Liver (tissue), 9 donors: ENCODE data around the gene TFF3. TPM values are rescaled to one million over a fixed set of nuclear protein-coding genes. Genes with fewer than 3 reads are reported as not detected.

ENCODE experiments used
- DNase-seq: peaks from one replicate; pipeline ENCODE4 v3.0.0-alpha.2; 2017; ENCODE audit warnings: low spot score
- H3K27ac ChIP-seq, 2 donors: one replicate each; pipeline ENCODE4 v1.7.0; 2013; ENCODE audit warnings: inconsistent platforms in 2 of 2, low read length in 2 of 2, control low read depth in 1 of 2, low read depth in 1 of 2, mild to moderate bottlenecking in 1 of 2
- H3K27me3 ChIP-seq, 4 donors: one replicate each; pipeline versions ENCODE4 v1.6.1 to v1.7.0; 2013; ENCODE audit warnings: low read length in 3 of 4, inconsistent platforms in 1 of 4, mild to moderate bottlenecking in 1 of 4, moderate library complexity in 1 of 4; ENCODE audit not compliant: control insufficient read depth in 4 of 4, insufficient read depth in 4 of 4
- H3K36me3 ChIP-seq, 4 donors: one replicate each; pipeline versions ENCODE4 v1.6.1 to v1.7.0; 2013; ENCODE audit warnings: low read length in 3 of 4, mild to moderate bottlenecking in 3 of 4, low read depth in 1 of 4, moderate library complexity in 1 of 4; ENCODE audit not compliant: control insufficient read depth in 4 of 4, insufficient read depth in 3 of 4
- H3K4me1 ChIP-seq, 4 donors: one replicate each; pipeline versions ENCODE4 v1.6.1 to v1.7.0; 2013; ENCODE audit warnings: low read length in 3 of 4, mild to moderate bottlenecking in 3 of 4, moderate library complexity in 1 of 4; ENCODE audit not compliant: control insufficient read depth in 4 of 4, insufficient read depth in 4 of 4
- H3K4me3 ChIP-seq, 3 donors: one replicate each; pipeline versions ENCODE4 v1.6.1 to v1.7.0; 2013; ENCODE audit warnings: low read length in 3 of 3, control low read depth in 1 of 3, low read depth in 1 of 3, mild to moderate bottlenecking in 1 of 3
- H3K9ac ChIP-seq, 2 donors: one replicate each; pipeline ENCODE4 v1.7.0; 2013; ENCODE audit warnings: low read length in 2 of 2, mild to moderate bottlenecking in 2 of 2, moderate library complexity in 2 of 2, control low read depth in 1 of 2, low read depth in 1 of 2
- H3K9me3 ChIP-seq, 4 donors: one replicate each; pipeline versions ENCODE4 v1.6.1 to v1.7.0; 2013; ENCODE audit warnings: low read length in 3 of 4; ENCODE audit not compliant: control insufficient read depth in 4 of 4
- CTCF ChIP-seq: fragments of 150-350 bp; IDR thresholded peaks from 2 replicates; pipeline ENCODE4 v1.5.1; 2017; ENCODE audit warnings: improper control_type of control experiment, low read depth, low read length; ENCODE audit not compliant: missing input control
- EGR1 ChIP-seq, 2 donors: IDR thresholded peaks; 2 replicates each; pipeline ENCODE4 v1.6.1; 2016 to 2018; ENCODE audit warnings: antibody characterized with exemption in 2 of 2, low read depth in 2 of 2
- FOXA1 ChIP-seq: IDR thresholded peaks from 2 replicates; pipeline ENCODE4 v1.6.1; 2016; ENCODE audit warnings: antibody characterized with exemption
- FOXA2 ChIP-seq: IDR thresholded peaks from 2 replicates; pipeline ENCODE4 v1.6.1; 2016; ENCODE audit warnings: antibody characterized with exemption
- GABPA ChIP-seq, 2 donors: IDR thresholded peaks in 1 of 2; conservative IDR thresholded peaks in 1 of 2; 2 replicates each; pipeline ENCODE4 v1.6.1; 2016; ENCODE audit warnings: antibody characterized with exemption in 2 of 2, mild to moderate bottlenecking in 1 of 2, moderate library complexity in 1 of 2
- HNF4G ChIP-seq: IDR thresholded peaks from 2 replicates; pipeline ENCODE4 v1.6.1; 2016; ENCODE audit warnings: antibody characterized with exemption
- JUND ChIP-seq, 2 donors: IDR thresholded peaks; 2 replicates each; pipeline ENCODE4 v1.6.1; 2016; ENCODE audit warnings: antibody characterized with exemption in 2 of 2
- NR2F2 ChIP-seq: IDR thresholded peaks from 2 replicates; pipeline ENCODE4 v1.6.1; 2016; ENCODE audit warnings: antibody characterized with exemption
- RAD21 ChIP-seq, 2 donors: IDR thresholded peaks; 2 replicates each; pipeline ENCODE4 v1.6.1; 2016; ENCODE audit warnings: antibody characterized with exemption in 2 of 2, mild to moderate bottlenecking in 2 of 2
- REST ChIP-seq: IDR thresholded peaks from 2 replicates; pipeline ENCODE4 v1.6.1; 2016; ENCODE audit warnings: antibody characterized with exemption, mild to moderate bottlenecking
- RXRA ChIP-seq, 2 donors: IDR thresholded peaks; 2 replicates each; pipeline ENCODE4 v1.6.1; 2017 to 2018; ENCODE audit warnings: antibody characterized with exemption in 2 of 2, mild to moderate bottlenecking in 1 of 2
- SP1 ChIP-seq: IDR thresholded peaks from 2 replicates; pipeline ENCODE4 v1.6.1; 2018; ENCODE audit warnings: antibody characterized with exemption, mild to moderate bottlenecking
- TAF1 ChIP-seq: conservative IDR thresholded peaks from 2 replicates; pipeline ENCODE4 v1.6.1; 2016; ENCODE audit warnings: antibody characterized with exemption, mild to moderate bottlenecking
- YY1 ChIP-seq: IDR thresholded peaks from 2 replicates; pipeline ENCODE4 v1.6.1; 2016; ENCODE audit warnings: antibody characterized with exemption, mild to moderate bottlenecking
- WGBS: extraction: QIAGEN DNeasy Blood & Tissue Kit; methylation state at CpG from one replicate; pipeline ENCODE4 v1.1.7; 2013; 5-methylcytosine and 5-hydroxymethylcytosine counted together
- polyA plus RNA-seq, 2 donors: library from polyadenylated mRNA; stranded (reverse) in 1 of 2; unstranded in 1 of 2; fragments of 200-250 nt in 1 of 2; fragments of >200 nt in 1 of 2; fragmentation: Nextera tagmentation in 1 of 2; extraction: Ambion mirVana in 1 of 2; gene quantifications; one replicate each; pipeline versions ENCODE4 v1.2.1 to v1.2.3, GENCODE V29; 2013 to 2015
- total RNA-seq, 2 donors: library from RNA; depleted of rRNA; stranded (reverse); fragments of >200 nt; gene quantifications; one replicate each; pipeline ENCODE4 v1.2.3, GENCODE V29; 2014
- TF ChIP-seq, protein P1 (sequence below): IDR thresholded peaks from 2 replicates; pipeline ENCODE4 v1.6.1; 2016; ENCODE audit warnings: antibody characterized with exemption
- TF ChIP-seq, protein P2 (sequence below): IDR thresholded peaks from 2 replicates; pipeline ENCODE4 v1.6.1; 2016; ENCODE audit warnings: antibody characterized with exemption
- donor health status: healthy.
- donor health status: healthy.
- donor health status: healthy.
- donor health status: healthy.
- donor health status: healthy.

TFF3 gene
- total and polyA plus RNA-seq, 4 donors = 0.09 to 4.1 (median 1.5) TPM

- Histone ChIP-seq H3K27me3 (no peaks in the 10 kb centered on the region), H3K36me3 (peaks cover 0 to 4% (median 0%) of the 10 kb centered on the region in 4 donors), H3K9me3 (no peaks in the 10 kb centered on the region), H3K27ac (no peak overlapping the region), H3K4me3 (no peak overlapping the region), H3K9ac (no peak overlapping the region), H3K4me1 (no peaks in the 10 kb centered on the region)
- TF ChIP-seq, protein P1, sequence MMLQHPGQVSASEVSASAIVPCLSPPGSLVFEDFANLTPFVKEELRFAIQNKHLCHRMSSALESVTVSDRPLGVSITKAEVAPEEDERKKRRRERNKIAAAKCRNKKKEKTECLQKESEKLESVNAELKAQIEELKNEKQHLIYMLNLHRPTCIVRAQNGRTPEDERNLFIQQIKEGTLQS = no peak
- TF ChIP-seq GABPA (IDR thresholded peaks at IDR 0.05 in 1 of 2, conservative IDR thresholded peaks at IDR 0.05 in 1 of 2) (no peak), REST (no peak), NR2F2 (no peak), HNF4G (no peak), TAF1 (no peak), YY1 (no peak), RXRA (IDR thresholded peaks at IDR 0.05) (no peak), FOXA2 (no peak), EGR1 (IDR thresholded peaks at IDR 0.05; ENCODE audit: low read depth in 2 of 2) (no peak)
- TF ChIP-seq, protein P2, sequence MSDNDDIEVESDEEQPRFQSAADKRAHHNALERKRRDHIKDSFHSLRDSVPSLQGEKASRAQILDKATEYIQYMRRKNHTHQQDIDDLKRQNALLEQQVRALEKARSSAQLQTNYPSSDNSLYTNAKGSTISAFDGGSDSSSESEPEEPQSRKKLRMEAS = no peak
- no peak for DNase-seq
- 86% methylated on average over 15 of the region's 15 CpGs for WGBS
Observed at GRCh38 chr21:42295845-42296244, 19.4 kb downstream of the TFF3 start.

- TF ChIP-seq, protein P1 = no peak
- no peak for TF ChIP-seq TAF1
- TF ChIP-seq, protein P2 = no peak
- TF ChIP-seq RAD21 (IDR thresholded peaks at IDR 0.05) = no peak
- no peak for TF ChIP-seq GABPA (IDR thresholded peaks at IDR 0.05 in 1 of 2, conservative IDR thresholded peaks at IDR 0.05 in 1 of 2)
- TF ChIP-seq YY1 = no peak
- TF ChIP-seq RXRA (IDR thresholded peaks at IDR 0.05) = no peak
- TF ChIP-seq CTCF = no peak
- TF ChIP-seq EGR1 (IDR thresholded peaks at IDR 0.05; ENCODE audit: low read depth in 2 of 2) = no peak
- TF ChIP-seq FOXA1 = no peak
- TF ChIP-seq SP1 = no peak
- no peak for TF ChIP-seq JUND (IDR thresholded peaks at IDR 0.05)
- TF ChIP-seq NR2F2 = no peak
- TF ChIP-seq HNF4G = no peak
- no peak for TF ChIP-seq FOXA2
- DNase-seq = no peak
- no peak overlapping the region for H3K27ac ChIP-seq
- 96% methylated on average over 22 of the region's 22 CpGs for WGBS
- H3K36me3 ChIP-seq = peaks cover 0 to 4% (median 0%) of the 10 kb centered on the region in 4 donors
- H3K9ac ChIP-seq = no peak overlapping the region
- no peaks in the 10 kb centered on the region for H3K27me3 ChIP-seq
- H3K4me1 ChIP-seq = no peaks in the 10 kb centered on the region
- no peak overlapping the region for H3K4me3 ChIP-seq
- no peaks in the 10 kb centered on the region for H3K9me3 ChIP-seq
Observed at GRCh38 chr21:42294273-42294880, 20.8 kb downstream of the TFF3 start.
